AG09309 (cell line): ENCODE measurements around the gene CENPP.

Experiments
- DNase-seq: peaks from one replicate; pipeline ENCODE4 v3.0.0-alpha.2; 2010; ENCODE audit warnings: low read depth
- H3K4me3 ChIP-seq: 2 replicates; pipeline ENCODE4 v1.5.1; 2011; ENCODE audit warnings: mild to moderate bottlenecking, low read depth, low read length, moderate library complexity; ENCODE audit not compliant: control insufficient read depth
- CTCF ChIP-seq: IDR thresholded peaks from 2 replicates; pipeline ENCODE4 v1.5.1; 2011; ENCODE audit warnings: mild to moderate bottlenecking, low read depth, low read length, inconsistent platforms; ENCODE audit not compliant: insufficient read depth, control insufficient read depth; ENCODE audit errors: missing control alignments

Gene CENPP

GRCh38 chr9:92528522-92528849, 202.7 kb downstream of the CENPP start:
- no peak for TF ChIP-seq CTCF

GRCh38 chr9:92529124-92529523, 203.4 kb downstream of the CENPP start:
- no peak overlapping the region for H3K4me3 ChIP-seq
- TF ChIP-seq CTCF, result no peak
- DNase-seq, result no peak

More at GRCh38 chr9:92528522-92528849, 202.7 kb downstream of the CENPP start:
- H3K4me3 ChIP-seq, result no peak overlapping the region
- DNase-seq, result no peak

- no peak for TF ChIP-seq CTCF
- DNase-seq, result no peak
- H3K4me3 ChIP-seq, result no peak overlapping the region
These were observed 205.1 kb downstream of the CENPP start for GRCh38 chr9:92530893-92531292.

- TF ChIP-seq CTCF, result no peak
- no peak overlapping the region for H3K4me3 ChIP-seq
- DNase-seq, result no peak
These were observed 208.5 kb downstream of the CENPP start for GRCh38 chr9:92534204-92534603.

GRCh38 chr9:92534674-92535073, 208.9 kb downstream of the CENPP start:
- DNase-seq, result no peak
- H3K4me3 ChIP-seq, result no peak overlapping the region; the same call in 1 of the 2 replicates
- TF ChIP-seq CTCF, result no peak

GRCh38 chr9:92535940-92536850, 210.4 kb downstream of the CENPP start, which contains the start of gene ECM2:
TSS of gene ECM2 (minus strand) at chr9:92535990. CDS start at chr9:92522866, 13,124 bp downstream.
- H3K4me3 ChIP-seq, result no peak within 1 kb of the TSS; the same call in none of the 2 replicates
- TF ChIP-seq CTCF, result no peak
- DNase-seq, result peak; percentile 52
